VCaP (cell line): ENCODE measurements around the gene FCHSD2.

ENCODE experiments used
- H3K27ac ChIP-seq: fragments of 450-650 bp; 2 replicates; pipeline ENCODE4 v1.5.1; 2017
- TF ChIP-seq, protein P1 (sequence below): fragments of 450-650 bp; conservative IDR thresholded peaks from 2 replicates; pipeline ENCODE4 v1.5.1; 2017; ENCODE audit warnings: mild to moderate bottlenecking, moderate library complexity

FCHSD2 gene

DNA sequence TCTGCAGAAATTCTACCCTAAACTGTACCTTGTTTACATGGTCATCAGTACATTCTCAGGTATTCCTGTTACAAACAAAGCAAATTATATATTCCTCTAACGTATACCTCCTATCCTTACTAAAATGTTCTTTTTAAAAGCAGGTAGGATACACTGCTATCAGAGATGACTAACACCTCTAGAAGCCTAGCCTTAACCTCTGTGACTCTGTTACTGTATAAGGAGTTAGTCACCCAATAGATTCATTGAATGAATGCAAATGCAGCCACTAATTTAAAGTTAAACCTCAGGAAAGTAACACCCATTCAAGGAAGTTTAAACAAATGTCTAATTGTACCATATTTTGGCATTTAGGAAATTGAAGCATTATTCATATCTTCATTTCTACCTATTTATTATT is 82.2 kb downstream of the FCHSD2 start:
- TF ChIP-seq, protein P1, sequence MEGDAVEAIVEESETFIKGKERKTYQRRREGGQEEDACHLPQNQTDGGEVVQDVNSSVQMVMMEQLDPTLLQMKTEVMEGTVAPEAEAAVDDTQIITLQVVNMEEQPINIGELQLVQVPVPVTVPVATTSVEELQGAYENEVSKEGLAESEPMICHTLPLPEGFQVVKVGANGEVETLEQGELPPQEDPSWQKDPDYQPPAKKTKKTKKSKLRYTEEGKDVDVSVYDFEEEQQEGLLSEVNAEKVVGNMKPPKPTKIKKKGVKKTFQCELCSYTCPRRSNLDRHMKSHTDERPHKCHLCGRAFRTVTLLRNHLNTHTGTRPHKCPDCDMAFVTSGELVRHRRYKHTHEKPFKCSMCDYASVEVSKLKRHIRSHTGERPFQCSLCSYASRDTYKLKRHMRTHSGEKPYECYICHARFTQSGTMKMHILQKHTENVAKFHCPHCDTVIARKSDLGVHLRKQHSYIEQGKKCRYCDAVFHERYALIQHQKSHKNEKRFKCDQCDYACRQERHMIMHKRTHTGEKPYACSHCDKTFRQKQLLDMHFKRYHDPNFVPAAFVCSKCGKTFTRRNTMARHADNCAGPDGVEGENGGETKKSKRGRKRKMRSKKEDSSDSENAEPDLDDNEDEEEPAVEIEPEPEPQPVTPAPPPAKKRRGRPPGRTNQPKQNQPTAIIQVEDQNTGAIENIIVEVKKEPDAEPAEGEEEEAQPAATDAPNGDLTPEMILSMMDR, result no peak
- H3K27ac ChIP-seq, result no peak overlapping the region

DNA sequence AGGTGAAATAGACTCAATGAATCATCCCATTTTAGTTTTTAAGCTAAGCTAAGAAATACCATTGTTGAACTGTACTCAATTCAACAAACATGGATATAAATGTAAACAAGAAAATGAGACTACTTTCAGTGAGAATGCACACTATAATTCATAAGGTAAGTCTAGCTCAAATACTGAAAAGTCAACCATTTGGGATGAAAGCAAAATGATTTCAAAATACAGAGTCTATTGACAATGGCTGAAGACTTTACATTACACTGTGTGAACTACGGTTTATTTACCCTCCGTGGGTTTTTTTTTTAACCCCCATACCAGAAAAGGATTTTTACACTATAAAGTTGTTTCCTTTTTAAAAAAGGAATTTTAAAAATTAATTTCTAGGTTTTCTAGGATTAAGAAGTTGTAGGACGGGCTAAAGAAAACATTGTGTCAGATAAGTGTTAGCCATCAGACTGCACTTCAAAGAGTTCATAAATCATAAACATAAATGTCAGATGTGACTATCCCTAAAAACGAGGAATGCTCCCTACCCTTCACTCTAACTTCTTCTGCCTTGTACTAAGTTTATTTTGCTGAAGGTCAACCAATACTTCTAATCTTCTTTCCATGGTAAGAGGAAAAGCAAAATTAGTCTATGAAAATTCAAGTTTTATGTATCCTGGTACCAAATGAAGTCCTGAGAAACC is 83.0 kb downstream of the FCHSD2 start:
- no peak overlapping the region for H3K27ac ChIP-seq
- TF ChIP-seq, protein P1, result no peak

DNA sequence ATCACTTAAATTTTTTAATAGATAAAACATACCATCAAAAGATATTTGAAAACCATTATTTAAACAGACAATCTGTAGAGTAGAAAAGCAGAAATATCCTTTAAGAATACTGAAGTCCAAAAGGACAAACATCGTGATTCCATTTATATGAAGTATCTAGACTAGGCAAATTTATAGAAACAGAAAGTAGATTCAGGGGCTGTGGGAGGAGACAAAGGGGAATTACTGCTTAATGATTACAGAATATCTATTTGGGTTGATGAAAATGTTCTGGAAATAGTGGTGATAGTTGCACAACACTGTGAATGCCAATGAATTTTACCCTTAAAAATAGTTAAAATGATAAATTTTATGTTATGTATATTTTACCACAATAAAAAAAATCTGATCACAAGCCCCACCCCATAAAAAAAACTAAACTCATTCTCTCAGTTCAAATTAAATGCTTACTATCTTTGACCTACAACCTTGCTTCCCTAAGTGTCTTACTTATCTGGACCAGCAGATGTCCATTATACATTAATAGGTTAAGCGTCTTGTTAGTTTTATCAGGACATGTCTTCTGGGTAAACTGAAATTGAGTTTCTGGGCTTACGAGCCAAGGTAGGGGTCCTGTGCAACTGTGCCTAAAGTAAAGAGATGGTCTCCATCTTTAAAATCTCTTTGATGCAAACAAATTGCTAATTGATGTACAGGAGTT is 86.3 kb downstream of the FCHSD2 start:
- H3K27ac ChIP-seq, result no peak overlapping the region
- TF ChIP-seq, protein P1, result no peak; the same call in 1 of the 2 replicates

DNA sequence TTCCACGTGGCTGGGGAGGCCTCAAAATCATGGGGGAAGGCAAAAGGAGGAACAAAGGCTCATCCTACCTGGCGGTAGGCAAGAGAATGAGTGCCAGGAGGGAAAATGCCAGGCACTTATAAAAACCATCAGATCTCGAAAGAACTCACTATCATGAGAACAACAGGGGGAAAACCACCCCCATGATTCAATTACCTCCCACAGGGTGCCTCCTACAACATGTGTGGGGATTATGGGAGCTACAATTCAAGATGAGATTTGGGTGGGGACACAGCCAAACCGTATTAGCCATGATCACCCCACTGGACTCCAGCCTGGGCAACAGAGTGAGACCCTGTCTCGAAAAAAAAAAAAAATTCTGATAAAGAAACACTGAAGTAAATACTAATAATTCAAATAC is 87.1 kb downstream of the FCHSD2 start:
- no peak overlapping the region for H3K27ac ChIP-seq
- TF ChIP-seq, protein P1, result no peak

DNA sequence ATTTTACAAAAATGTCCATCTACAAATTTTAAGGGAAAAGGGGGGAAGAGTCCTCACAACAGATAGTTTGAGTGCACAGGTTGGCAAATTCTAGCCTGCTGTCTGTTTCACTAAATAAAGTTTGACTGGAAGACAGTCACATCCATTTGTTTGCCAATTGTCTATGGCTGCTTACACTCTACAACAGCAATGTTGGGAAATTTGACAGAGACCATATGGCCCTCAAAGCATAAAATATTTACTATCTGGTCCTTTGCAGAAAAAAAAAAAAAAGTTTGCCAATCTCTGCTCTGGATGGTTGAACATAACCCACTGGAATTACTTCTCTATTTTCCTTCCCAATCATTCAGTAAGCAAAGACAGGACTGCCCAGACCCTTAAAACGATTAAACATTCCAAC is 88.2 kb downstream of the FCHSD2 start:
- TF ChIP-seq, protein P1, result no peak
- H3K27ac ChIP-seq, result no peak overlapping the region

DNA sequence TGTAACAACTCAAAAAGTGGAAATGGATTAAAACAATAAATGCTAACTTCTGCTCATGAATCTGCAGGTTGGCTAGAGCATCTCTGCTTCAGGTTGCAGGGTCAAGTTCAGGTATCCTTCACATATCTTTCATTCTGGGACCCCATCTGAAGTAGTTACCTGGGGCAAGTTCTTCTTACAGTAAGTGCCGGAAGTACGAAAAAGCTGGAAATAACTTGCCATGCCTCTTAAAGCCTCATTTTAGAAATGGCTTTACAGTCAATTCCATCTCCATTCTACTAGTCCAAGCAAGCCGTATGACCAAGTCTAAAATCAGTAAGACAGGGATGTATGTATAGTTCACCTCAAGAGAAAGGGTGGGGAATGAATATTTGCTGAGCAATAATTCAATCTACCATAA is 93.7 kb downstream of the FCHSD2 start:
- H3K27ac ChIP-seq, result peak overlapping the region; percentile 10
- TF ChIP-seq, protein P1, result no peak

DNA sequence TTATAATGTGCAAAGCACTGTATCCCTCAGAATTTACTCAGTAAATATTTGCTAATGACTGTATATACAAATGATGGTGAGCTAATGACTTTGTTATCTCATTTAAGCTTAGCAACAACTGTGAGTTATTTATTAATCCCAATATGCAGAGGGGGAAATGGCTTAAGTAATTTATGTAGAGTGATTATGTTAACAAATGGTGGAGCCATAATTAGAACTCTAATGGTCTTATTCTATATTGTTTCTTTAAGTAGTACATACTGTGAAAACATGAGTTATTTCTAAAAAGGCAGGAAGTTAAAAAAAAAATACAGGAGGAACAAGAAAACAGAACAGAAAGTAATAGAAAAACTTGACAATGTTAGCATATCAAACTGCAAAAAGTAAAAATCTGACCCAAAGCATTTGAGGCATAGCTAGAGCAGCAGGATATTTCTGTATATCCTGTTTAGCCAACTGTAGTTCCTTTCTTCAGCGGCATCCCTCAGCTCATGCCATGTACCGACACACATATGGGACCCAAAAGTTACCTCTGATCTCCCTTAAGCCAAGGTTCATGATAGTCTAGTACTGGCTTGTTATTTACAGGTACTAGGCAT is 94.2 kb downstream of the FCHSD2 start:
- H3K27ac ChIP-seq, result peak overlapping the region; percentile 10
- TF ChIP-seq, protein P1, result no peak
